HG03175 (cell line): ENCODE data around the gene ADCY3.

Source experiments
- ATAC-seq: cut with Tn5 transposase; IDR thresholded peaks from one replicate; pipeline ENCODE4 v1.9.1; 2021; ENCODE audit warnings: mild to moderate bottlenecking, moderate library complexity; ENCODE audit not compliant: unreplicated experiment

Gene ADCY3

GRCh38 chr2:24907116-24907515 lies 12.9 kb downstream of the ADCY3 start:
- ATAC-seq: no peak

- no peak for ATAC-seq
Measured at GRCh38 chr2:24906466-24906865, 13.6 kb downstream of the ADCY3 start.

- no peak for ATAC-seq
Measured at GRCh38 chr2:24903161-24904103, 16.6 kb downstream of the ADCY3 start.

- no peak for ATAC-seq
Measured at GRCh38 chr2:24899361-24899910, 20.6 kb downstream of the ADCY3 start.

- no peak for ATAC-seq
Measured at GRCh38 chr2:24898122-24899109, 21.6 kb downstream of the ADCY3 start.

- ATAC-seq: no peak
Measured at GRCh38 chr2:24894750-24895149, 25.3 kb downstream of the ADCY3 start.

- ATAC-seq: no peak
Measured at GRCh38 chr2:24893934-24894333, 26.1 kb downstream of the ADCY3 start.

GRCh38 chr2:24892928-24893327 lies 27.1 kb downstream of the ADCY3 start:
- ATAC-seq: no peak

GRCh38 chr2:24891201-24891600 lies 28.8 kb downstream of the ADCY3 start:
- no peak for ATAC-seq

GRCh38 chr2:24889221-24889620 lies 30.8 kb downstream of the ADCY3 start:
- no peak for ATAC-seq

- no peak for ATAC-seq
Measured at GRCh38 chr2:24888177-24888576, 31.9 kb downstream of the ADCY3 start.

- ATAC-seq: no peak
Measured at GRCh38 chr2:24887307-24887874, 32.6 kb downstream of the ADCY3 start.

- ATAC-seq: no peak
Measured at GRCh38 chr2:24886691-24887304, 33.2 kb downstream of the ADCY3 start.

GRCh38 chr2:24886126-24886501 lies 33.9 kb downstream of the ADCY3 start:
- no peak for ATAC-seq

GRCh38 chr2:24885221-24886125 lies 34.6 kb downstream of the ADCY3 start:
- no peak for ATAC-seq

GRCh38 chr2:24883946-24884345 lies 36.1 kb downstream of the ADCY3 start:
- no peak for ATAC-seq

- ATAC-seq: no peak
Measured at GRCh38 chr2:24881623-24882022, 38.4 kb downstream of the ADCY3 start.

GRCh38 chr2:24881158-24881557 lies 38.9 kb downstream of the ADCY3 start:
- ATAC-seq: no peak

GRCh38 chr2:24878341-24878740 lies 41.7 kb downstream of the ADCY3 start:
- no peak for ATAC-seq
